ENCODE results near the gene PARD6B. TPM values are rescaled to one million over a fixed set of nuclear protein-coding genes. Genes with fewer than 3 reads are reported as not detected.

Gene PARD6B
- total RNA-seq, 1 experiment from 2014 or later = 41.3 TPM

- TF ChIP-seq ZBTB33 (IDR thresholded peaks at IDR 0.05; ENCODE audit: extremely low read depth, insufficient replicate concordance, low read length) = no peak
Observed at GRCh38 chr20:50788045-50788991, 56.9 kb downstream of the PARD6B start (continued).

DNA sequence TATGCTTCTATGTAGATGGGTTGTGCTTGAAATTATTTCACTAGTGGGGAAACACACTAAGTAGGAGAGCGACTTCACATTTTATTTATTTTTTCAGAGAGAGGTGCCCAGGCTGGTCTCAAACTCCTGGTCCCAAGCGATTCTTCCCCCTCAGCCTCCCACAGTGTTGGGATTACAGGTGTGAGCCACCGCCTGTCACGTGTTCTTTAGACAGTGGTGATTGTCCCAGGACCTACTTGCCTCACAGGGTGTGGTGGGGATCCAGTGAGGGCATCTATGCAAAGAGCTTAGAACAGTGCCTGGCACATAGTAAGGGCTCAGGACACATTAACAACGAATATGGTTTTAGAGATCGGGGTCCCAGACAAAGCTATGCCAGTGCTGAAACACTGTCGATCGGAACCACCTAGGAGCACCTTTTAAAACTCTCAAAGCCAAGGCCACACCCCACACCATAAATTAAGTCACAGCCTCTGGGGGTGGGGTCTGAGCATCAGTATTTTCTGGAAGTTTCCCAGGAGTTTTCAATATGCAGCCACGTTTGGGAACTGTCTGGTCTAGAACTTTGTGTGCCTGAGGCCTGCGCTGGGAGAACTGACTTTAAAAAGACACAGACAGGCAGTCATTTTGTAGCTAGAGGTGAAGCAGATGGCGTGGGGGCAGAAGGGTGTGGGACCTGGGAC, 58.7 kb downstream of the PARD6B start:
- no peaks in the 10 kb centered on the region for H4K20me1 ChIP-seq (ENCODE audit: insufficient read depth)
- peaks cover 22 to 50% of the 10 kb centered on the region in 2 experiments for H3K4me1 ChIP-seq (ENCODE audit: control insufficient read depth in 1 of 2, insufficient read depth in 2 of 2, low read length in 2 of 2)
- BruUV-seq (replicated peaks) = no TSS peak
- H3K9me2 ChIP-seq (ENCODE audit: insufficient read depth) = no peaks in the 10 kb centered on the region
- RAD21 ChIA-PET (ENCODE audit: low non-redundant PET in 1 of 2, low total read pairs in 2 of 2, uncharacterized antibody in 2 of 2, unreplicated experiment in 2 of 2) = interaction anchor here (0.7 to 2.1 kb wide), 5 partner anchors 24 to 164 kb away, joined by 3 to 11 read pairs (median 3); no protein-coding TSS in a partner anchor
- no peaks in the 10 kb centered on the region for H3K36me3 ChIP-seq (ENCODE audit: control insufficient read depth in 1 of 2, insufficient read depth in 2 of 2, low read length in 2 of 2)
- H2AFZ ChIP-seq (ENCODE audit: low read depth, low read length, poor library complexity, severe bottlenecking) = no peak overlapping the region
- no peak overlapping the region for H3K4me3 ChIP-seq (replicated peaks in 1 of 2; ENCODE audit: low read depth in 1 of 2, low read length in 2 of 2)
- no peaks in the 10 kb centered on the region for H3K27me3 ChIP-seq (ENCODE audit: insufficient read depth, low read length)
- peak overlapping the region; percentile 83 for H3K27ac ChIP-seq (ENCODE audit: low read depth, low read length)
- H3K79me2 ChIP-seq (ENCODE audit: insufficient read depth, low read length) = no peaks in the 10 kb centered on the region
- POLR2A ChIA-PET = interaction anchor here (1.0 to 2.0 kb wide), 7 partner anchors 11 to 164 kb away, joined by 3 to 8 read pairs (median 4); no protein-coding TSS in a partner anchor
- peak overlapping the region; percentile 72 for H3K9ac ChIP-seq (ENCODE audit: low read length)
- CTCF ChIA-PET = interaction anchor here (0.8 to 4.5 kb wide), 19 partner anchors 9 to 197 kb away, joined by 3 to 106 read pairs (median 4); no protein-coding TSS in a partner anchor
- ATAC-seq = peak; percentile 3
- peak overlapping the region; percentile 77 for H3K4me2 ChIP-seq (ENCODE audit: low read length)
- no peaks in the 10 kb centered on the region for H3K9me3 ChIP-seq (ENCODE audit: control insufficient read depth in 1 of 2, insufficient read depth in 1 of 2, low read depth in 1 of 2, low read length in 2 of 2)
- DNase-seq (ENCODE audit: low read depth, low spot score) = no peak
- intact Hi-C loops (cut with micrococcal nuclease) = loop anchor here (2.0 to 5.0 kb wide), 2 partner anchors 201 to 517 kb away; no protein-coding TSS in a partner anchor
- TF ChIP-seq ATF3 (IDR thresholded peaks at IDR 0.05) = no peak
- TF ChIP-seq ELF1 (IDR thresholded peaks at IDR 0.05; ENCODE audit: borderline replicate concordance, low read depth) = no peak
- TF ChIP-seq ZNF274 (IDR thresholded peaks at IDR 0.05; ENCODE audit: low read depth, low read length) = no peak
- TF ChIP-seq CBX3 (IDR thresholded peaks at IDR 0.05; ENCODE audit: low read depth) = no peak
- TF ChIP-seq CEBPB (IDR thresholded peaks at IDR 0.05; ENCODE audit: low read depth) = no peak
- no peak for TF ChIP-seq JUND (IDR thresholded peaks at IDR 0.05)
- no peak for TF ChIP-seq TCF7L2 (IDR thresholded peaks at IDR 0.05; ENCODE audit: borderline replicate concordance, extremely low read depth, insufficient read depth, insufficient read length)
- TF ChIP-seq SIN3A (IDR thresholded peaks at IDR 0.05; ENCODE audit: low read depth) = no peak
- no peak for TF ChIP-seq ZFX (IDR thresholded peaks at IDR 0.05)
- no peak for TF ChIP-seq EZH2 (IDR thresholded peaks at IDR 0.05)
- TF ChIP-seq RAD21 (IDR thresholded peaks at IDR 0.05; ENCODE audit: low read depth) = no peak
- no peak for TF ChIP-seq POLR2AphosphoS5 (IDR thresholded peaks at IDR 0.05; ENCODE audit: low read depth, low read length)
- TF ChIP-seq FOSL1 (IDR thresholded peaks at IDR 0.05; ENCODE audit: low read depth) = no peak
- TF ChIP-seq EZH2phosphoT487 (IDR thresholded peaks at IDR 0.05; ENCODE audit: borderline replicate concordance) = no peak
- TF ChIP-seq REST (IDR thresholded peaks at IDR 0.05; ENCODE audit: low read depth) = no peak
- TF ChIP-seq MAX (IDR thresholded peaks at IDR 0.05) = no peak

Measured in HCT116 (cell line).